NCI-H1436 treated with DMSO at 0.1 percent for 48 hours (cell line): ENCODE data around the gene C17orf75.
"Not testable (repeated sequence)": the region's sequence is repeated elsewhere in the genome, so short reads cannot be mapped to it uniquely, and the experiment has no call there.

Source experiments
- DNase-seq: peaks from one replicate; lab custom pipeline; 2025; lab: John Stamatoyannopoulos, UW

C17orf75 gene, protein sequence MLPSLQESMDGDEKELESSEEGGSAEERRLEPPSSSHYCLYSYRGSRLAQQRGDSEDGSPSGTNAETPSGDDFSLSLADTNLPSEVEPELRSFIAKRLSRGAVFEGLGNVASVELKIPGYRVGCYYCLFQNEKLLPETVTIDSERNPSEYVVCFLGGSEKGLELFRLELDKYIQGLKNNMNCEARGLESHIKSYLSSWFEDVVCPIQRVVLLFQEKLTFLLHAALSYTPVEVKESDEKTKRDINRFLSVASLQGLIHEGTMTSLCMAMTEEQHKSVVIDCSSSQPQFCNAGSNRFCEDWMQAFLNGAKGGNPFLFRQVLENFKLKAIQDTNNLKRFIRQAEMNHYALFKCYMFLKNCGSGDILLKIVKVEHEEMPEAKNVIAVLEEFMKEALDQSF

DNA sequence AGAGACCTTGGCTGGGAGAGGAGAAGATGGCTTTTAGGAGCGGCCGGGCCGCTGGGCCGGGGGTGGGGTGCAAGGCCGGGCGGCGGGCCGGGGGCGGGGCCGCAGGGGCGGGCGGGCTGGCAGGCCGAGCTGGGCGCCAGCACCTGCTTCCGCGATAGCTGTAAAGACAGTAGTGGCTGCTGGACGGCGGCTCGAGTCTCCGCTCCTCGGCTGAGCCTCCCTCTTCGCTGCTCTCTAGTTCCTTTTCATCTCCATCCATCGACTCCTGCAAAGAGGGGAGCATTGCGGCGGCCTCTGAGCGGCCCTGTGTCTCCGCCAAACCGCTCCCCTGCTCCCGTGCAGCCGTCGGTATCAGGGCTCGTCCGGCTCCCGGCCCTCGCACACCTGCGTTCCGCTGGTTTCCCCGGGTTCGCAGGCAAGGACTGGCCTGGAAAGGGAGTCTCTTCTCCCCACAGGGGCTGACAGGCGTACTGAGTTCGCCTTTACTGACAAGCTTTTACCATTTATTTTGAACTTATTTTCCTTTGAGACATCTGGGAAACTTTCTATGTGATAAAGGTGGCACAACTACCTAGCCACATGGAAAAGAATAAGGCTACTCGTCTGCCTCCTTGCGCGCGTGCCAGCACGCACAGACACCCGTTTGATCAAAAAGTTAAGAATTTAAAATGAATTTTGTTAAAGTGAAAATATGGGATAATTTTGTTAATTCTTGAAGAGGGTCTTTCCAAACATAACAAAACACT, at the start of gene C17orf75:
TSS of gene C17orf75 (minus strand) at position 317 of the 746 bp plus-strand sequence. CDS start at position 283, 34 bp downstream.
- DNase-seq: peak; percentile 22

DNA sequence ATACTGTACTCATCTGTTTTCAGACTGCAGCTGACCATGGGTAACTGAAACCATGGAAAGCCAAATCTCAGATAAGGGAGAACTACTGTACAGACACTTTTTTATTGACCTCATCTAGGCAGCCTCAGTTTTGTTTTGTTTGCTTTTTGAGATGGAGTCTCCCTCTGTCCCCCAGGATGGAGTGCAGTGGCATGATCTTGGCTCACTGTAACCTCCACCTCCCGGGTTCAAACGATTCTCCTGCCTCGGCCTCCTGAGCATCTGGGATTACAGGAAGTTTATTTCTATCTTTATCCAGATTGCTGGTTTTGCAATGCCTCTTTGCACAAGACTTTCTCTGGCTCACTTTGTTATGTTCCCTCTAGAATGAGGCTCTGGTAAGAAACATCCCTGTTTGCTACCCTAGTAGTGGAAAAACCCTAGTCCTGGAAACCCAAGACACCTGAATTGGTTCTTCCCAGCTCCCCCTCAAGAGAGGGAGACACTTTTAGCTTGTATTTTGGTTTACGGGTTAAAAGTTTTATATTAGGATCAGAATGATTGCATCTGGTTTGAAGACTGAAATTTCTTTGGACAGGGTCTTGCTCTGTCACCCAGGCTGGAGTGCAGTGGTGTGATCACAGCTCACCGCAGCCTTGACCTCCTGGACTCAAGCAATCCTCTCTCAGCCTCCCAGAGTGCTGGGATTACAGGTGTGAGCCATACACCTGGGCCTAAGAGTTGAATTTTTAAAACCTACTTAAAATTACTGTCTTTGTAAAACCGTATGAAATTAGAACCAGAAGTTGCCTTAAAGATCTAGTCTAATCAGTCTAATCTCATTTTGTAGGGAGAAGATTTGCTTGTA, 46.9 kb upstream of the C17orf75 start:
- DNase-seq: no peak

DNA sequence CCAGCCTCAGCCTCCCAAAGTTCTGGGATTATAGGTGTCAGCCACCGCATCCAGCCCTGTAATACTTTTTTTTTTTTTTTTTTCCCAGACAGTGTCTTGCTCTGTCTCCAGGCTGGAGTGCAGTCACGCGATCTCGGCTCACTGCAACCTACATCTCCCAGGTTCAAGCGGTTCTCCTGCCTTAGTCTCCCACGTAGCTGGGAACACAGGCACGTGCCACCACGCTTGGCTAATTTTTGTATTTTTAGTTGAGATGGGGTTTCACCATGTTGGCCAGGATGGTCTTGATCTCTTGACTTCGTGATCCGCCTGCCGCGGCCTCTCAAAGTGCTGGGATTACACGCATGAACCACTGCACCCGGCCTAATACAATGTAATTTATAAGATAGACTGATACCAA, 46.2 kb upstream of the C17orf75 start:
- DNase-seq: not testable (repeated sequence)

DNA sequence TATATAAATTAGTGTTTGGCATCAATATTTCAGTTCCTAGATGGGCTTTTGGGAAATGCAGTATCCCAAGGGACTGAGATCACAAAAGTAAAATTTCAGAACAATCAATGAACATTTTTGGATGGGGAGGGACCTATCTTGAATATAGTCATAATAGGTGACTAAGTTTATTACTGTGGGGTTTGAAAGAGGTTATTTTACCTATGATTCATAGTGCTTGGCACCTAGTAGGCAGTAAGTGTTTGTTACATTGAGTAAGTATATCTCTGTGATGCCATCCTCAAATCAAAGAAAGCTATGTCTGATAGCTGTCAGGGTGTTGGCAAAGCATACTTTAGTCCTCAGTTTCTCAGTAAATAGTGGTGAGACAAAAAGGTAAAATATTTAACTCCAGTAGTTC, 44.9 kb upstream of the C17orf75 start:
- DNase-seq: no peak

DNA sequence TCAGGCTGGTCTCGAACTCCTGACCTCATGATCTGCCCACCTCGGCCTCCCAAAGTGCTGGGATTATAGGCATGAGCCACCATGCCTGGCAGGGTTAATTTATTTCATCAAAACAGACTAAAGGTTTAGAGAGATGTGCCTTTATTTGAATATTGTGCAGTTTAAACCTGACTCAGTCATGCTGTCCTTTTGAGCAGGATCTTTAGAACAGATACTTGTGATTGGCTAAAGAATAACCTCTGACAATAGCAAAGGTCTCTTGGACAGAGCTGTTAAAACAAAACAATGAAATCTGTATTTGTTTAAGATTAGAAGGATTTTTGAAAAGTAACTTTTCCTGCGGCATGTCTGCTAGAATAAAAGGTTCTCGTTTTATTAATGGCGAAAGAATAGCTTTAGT, 44.0 kb upstream of the C17orf75 start:
- no peak for DNase-seq

DNA sequence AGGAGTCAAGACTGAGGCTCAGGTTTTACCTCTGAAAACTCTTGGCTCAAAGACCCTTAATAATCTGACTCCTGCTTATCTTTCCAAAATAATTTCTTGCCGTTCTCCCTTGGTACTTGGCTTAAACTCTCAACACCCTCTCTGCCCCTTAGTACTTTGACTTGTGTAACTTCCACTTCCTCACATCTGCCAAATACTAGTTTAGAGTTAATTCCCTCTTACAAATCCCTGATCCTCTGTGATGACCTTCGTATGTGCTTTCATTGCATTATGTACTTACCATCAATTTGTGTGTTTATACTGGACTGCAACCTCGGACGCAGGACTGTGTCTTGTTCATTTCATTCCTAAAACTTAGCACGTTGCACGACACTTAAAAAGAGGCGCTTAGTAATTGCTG, 43.1 kb upstream of the C17orf75 start:
- DNase-seq: no peak

DNA sequence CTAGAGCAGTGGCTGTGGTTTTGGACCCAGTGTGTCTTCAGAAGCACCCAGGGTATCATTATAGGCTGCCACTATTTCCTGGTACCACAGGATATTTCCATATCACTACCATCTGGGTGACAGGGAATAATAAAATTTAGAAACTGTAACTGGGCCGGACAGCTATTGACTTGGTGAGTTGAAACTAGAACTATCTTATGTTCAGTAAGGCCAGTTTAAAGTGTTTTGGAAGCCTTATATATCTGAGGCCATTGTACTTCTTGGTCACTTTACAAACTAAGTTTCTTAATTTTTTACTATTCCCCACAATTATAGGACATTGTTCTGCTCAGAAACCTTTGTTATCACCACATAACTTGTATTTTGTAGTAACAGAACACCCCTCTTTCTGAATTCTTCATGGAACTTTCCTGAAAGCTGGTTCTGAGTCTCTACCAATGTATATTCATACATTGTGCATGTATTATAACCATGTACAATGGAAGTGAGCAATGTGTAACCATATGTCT, 42.0 kb upstream of the C17orf75 start:
- no peak for DNase-seq

DNA sequence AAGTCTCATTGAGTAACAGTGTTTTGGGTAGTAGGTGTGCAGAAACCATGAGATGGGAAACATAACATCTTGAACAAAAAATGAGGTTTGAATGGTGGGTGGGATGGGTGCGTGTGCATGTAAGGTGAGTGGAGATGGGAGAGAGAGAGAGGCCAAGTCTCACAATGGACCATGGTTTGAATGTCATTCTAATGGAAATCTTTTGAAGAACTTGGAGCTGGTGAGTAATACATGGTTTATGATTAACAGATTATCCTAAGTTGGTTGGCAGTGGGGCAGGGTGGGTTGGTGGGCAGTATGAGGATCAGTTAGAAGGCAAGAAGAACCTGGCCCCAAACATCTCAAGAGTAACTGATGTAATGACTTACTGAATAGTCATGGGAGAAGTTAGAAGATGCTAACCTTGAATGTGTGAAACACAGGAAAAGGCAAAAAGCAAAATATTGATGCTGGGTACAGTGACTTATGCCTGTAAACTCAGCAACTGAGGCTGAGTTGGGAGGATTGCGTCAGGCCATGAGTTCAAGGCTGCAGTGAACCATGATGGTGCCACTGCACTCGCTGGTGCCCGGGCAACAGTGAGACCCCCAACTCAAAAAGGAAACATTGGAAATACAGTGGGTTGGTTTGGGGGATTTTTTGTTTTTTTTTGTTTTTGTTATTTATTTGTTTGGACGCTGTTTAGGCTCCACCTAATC, 40.7 kb upstream of the C17orf75 start:
- DNase-seq: no peak

DNA sequence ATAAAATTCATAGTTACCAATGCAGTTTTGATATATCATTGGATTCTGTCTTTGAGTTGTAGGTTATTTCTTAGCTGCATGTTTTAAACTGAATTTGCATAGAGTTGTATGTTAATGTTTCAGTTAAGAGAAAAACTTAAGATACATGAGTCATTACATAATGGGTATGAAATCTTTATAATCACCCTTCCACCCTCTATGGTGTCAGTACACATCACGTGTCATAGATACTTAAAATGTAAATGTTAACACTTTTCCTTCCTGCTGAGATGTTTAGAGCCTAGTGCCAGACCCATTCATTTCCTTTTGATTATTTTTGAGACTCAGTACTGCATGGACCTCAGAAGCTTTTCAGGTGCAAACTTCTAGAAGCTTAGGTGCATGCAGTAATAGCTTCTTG, 28.5 kb upstream of the C17orf75 start:
- DNase-seq: no peak

DNA sequence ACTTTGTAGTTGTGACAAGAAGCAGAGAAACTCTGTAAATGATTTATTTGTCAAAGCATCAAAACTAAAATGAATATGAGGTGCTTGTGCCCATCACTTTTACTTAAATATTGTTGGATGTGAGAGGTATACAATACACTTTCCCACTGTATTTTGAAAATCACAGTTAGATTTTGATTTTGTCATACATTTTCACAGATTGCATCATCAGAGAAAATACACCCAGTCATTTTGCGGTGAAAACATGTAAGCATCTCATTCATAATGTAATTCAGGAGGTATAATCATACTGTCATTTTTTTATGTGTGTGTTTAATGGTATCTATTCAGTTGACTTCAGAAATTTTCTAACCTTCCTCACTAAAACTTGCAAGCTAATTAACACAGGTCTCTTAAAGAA, 19.3 kb upstream of the C17orf75 start:
- DNase-seq: no peak

DNA sequence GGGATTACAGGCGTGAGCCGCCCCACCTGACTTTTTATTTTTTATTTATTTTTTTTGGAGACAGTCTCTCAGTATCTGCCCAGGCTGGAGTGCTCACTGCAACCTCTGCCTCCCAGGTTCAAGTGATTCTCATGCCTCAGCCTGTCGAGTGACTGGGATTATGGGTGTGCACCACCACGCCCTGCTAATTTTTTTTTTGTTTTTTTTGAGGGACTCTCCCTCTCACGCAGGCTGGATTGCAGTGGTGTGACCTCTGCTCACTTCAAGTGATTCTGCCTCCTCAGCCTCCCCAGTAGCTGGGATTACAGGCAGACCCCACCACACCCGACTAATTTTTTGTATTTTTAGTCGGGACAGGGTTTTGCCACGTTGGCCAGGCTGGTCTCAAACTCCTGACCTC, 15.6 kb upstream of the C17orf75 start:
- no peak for DNase-seq

DNA sequence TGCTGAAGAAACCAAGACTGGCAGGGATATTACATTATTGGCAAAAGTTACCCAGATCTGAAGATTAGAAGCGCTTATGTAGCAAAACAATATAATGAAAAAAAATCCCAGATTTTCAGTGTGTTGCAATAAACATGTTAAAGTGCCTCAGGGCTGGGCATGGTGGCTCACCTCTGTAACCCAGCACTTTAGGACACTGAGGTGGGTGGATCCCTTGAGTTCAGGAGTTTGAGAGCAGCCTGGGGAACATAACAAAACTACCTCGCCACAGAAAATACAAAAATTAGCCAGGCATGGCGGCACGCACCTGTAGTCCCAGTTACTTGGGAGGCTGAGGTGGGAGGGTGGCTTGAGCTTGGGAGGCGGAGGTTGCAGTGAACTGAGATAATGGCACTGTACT, 14.8 kb upstream of the C17orf75 start:
- DNase-seq: no peak

DNA sequence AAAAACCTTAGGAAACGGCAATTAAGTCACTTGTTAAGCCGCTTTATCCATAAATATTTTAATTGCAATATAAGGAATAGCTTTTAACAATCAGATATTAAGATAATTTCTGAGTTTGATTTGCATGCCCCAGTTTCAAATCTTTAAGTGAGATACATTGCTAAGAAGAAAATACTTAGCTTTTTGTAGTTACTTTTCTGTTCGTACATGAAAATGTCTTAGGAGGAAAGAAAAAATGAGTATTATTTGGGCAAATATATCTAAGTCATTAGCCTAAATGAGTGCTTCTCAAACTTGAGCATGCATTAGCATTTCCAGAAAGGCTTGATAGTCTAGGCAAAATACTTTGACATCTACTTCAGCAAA, 14.4 kb upstream of the C17orf75 start:
- DNase-seq: no peak

DNA sequence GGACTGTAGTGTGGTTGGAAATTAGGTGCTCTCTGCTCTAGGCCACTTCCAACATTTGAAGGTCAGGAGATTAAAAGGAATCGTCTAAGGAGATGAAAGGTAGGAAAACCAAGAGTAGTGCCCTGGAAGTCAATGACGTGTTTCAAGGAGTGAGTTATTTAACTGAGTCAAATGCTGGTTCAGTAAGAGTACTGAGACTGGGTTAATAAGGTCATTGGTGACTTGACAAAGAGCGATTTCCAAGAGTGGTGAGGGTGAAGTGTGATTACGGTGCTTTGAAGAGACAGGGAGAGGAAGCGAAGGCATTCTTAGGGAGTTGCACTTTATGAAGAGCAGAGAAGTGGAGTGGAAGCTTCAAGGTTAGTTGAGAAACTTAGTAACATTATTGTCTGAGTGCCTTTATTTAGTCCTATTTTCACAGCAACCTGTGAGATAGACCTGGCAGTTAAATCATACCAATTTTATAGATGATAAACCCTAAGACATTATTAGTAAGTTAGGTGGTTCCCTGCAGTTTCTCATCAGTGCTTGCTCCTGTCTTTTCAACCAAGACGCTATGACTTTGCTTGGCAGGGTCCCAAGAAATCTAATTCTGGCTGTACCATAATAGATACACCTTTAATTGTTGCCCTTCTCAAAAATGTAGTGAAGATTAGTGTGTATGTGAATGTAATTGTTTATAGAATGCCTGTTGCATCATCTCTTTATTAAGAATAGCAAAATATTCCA, 13.8 kb upstream of the C17orf75 start:
- no peak for DNase-seq

DNA sequence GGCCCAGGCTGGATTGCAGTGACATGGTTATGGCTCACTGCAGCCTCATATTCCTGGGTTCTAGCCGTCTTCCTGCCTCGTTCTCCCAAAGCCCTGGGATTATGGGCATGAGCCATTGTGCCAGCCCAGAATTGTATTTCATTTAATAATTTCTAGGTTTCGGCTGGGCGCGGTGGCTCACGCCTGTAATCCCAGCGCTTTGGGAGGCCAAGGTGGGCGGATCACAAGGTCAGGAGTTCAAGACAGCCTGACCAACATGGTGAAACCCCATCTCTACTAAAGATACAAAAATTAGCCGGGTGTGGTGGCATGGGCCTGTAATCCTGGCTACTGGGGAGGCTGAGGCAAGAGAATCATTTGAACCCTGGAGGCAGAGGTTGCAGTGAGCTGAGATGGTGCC, 10.8 kb upstream of the C17orf75 start:
- DNase-seq: not testable (repeated sequence)

DNA sequence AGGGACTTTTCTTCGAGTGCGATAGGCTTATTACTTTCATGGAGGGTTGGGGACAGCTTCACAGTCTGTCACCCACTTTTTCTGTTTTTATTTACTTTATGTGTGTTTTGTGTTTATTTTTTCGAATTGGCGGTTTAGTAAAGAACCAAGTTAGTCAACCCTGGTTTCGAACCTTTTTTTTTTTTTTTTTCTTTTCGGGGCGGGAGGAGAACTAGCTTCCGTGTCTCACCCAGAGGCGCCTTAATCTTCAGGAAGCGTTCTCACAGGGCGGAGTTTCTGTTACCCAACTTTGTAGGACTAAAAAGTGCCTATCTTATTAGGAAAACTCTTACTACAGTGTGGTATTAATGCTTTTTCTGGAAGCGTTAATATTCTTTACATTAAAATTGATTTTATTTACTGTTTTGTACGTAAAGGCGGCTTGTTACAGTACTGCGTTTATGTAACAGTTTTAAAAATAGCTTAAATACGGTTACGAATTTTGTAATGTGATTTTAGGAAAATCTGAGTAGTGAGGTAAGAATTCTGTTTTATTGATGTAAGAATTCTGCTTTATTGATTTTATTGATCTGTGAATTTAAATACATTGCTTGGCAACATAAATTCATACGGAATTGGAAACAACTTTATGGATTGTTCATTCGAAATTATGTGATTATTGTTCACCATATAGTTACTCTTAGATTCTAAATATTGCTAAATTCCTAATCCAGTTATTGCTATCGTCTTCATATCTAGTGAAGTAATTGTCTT, 8.9 kb upstream of the C17orf75 start:
- DNase-seq: no peak

DNA sequence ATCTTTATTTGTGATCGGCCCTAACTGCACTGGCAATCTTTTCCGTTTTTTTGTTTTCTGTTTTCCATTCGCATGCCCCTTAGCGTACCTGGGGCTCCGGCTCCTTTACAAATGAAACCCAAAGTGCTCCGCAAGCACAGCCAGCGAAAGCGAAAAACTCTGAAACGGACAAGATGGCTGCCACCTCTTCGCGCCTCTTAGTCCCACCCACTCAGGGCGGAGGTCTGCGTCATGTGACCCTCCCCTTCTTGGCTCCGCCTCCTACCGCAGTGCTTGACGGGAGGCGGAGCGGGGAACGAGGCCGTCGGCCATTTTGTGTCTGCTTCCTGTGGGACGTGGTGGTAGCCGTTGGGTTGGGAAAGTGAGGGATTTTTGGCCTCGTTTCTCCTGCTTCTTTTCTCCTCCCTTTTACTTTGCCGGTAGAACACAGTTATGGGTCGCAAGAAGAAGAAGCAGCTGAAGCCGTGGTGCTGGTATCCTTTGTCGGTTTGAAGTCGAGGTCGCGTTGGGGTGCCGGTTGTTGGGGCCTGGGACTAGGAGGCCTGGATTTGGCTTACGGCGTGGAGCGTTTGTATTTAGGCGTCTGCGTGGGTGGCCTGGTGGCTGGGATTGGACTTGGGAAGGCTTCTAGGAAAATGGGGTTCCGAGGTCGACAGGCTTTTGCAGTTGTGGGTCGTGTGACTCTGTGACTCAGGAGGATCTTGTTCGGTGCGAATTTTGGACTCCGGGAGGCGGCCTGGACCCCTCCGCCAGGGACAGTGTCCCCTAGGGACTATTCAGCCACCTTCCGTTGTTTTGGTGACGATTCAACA, 8.1 kb upstream of the C17orf75 start, which contains the start of gene ZNF207:
TSS of gene ZNF207 (plus strand) at position 304 of the 812 bp plus-strand sequence. CDS start at position 433, 129 bp downstream.
- DNase-seq: peak; percentile 94

DNA sequence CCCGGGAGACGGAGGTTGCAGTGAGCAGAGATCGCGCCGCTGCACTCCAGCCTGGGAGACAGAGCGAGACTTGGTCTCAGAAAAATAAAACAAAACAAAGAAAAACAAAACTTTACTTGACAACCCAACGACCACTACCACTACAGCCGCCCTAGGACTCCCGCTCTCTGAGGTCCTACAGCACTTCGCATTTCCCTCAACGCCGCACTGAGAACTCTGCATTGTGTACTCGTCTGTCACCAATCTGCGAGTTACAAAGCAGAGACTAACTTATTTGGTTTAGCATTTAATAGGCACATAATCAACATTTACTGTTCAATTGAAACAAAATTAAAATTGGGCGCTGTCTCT, 7.5 kb upstream of the C17orf75 start:
- no peak for DNase-seq

DNA sequence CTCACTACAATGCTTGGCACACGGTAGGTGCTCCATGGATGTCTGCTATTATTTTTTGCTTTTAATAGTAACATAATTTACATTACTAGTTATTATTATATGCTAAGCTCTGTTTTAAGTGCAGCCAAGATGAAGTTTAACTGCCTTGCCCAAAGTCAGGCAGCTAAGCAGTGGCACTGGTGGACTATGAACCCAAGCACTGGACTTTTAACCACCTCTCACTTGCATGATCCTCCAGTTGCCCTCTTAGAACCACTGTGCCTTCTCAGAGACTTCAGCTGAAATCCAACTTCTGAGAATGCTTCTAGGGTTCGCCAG, 6.5 kb upstream of the C17orf75 start:
- no peak for DNase-seq
